SK-N-SH (cell line): ENCODE results near the gene CCR8. TPM values are rescaled to one million over a fixed set of nuclear protein-coding genes. Genes with fewer than 3 reads are reported as not detected.
A peak's percentile ranks its signal among the peaks of the same experiment; 100 is the strongest.

Source experiments
- CTCF ChIA-PET: fragments of 300-600, 350-600 bp; formaldehyde crosslinking; extraction: SDS; loops from one replicate; lab custom pipeline; 2021; lab: Yijun Ruan, JAX
- POLR2A ChIA-PET: fragments of 350-600 bp; sonication (Branson Sonifier 250); formaldehyde crosslinking; extraction: SDS; loops from one replicate; lab custom pipeline; 2020; ENCODE audit warnings: antibody characterized with exemption, inconsistent platforms; lab: Yijun Ruan, JAX
- DNase-seq: peaks from one replicate; pipeline ENCODE4 v3.0.0; 2012
- H2AFZ ChIP-seq: fragments of 200-600 bp; sonication (generic); 2 replicates; pipeline ENCODE4 v1.8.1; 2016; ENCODE audit warnings: antibody characterized with exemption, mild to moderate bottlenecking, low read depth
- H3F3A ChIP-seq: fragments of 200-600 bp; sonication (generic); replicated peaks from 2 replicates; pipeline ENCODE3; 2016; ENCODE audit warnings: antibody characterized with exemption, mild to moderate bottlenecking; ENCODE audit not compliant: insufficient read depth
- H3K27ac ChIP-seq, 2 experiments: fragments of 200-500 bp in 1 of 2; fragments of 200-600 bp in 1 of 2; sonication (Bioruptor generic) in 1 of 2; sonication (generic), shearing (Covaris generic) in 1 of 2; 2 replicates each; pipeline versions ENCODE4 v1.5.1 to v1.6.1; 2014 to 2016; ENCODE audit warnings: low read depth in 2 of 2, inconsistent platforms in 1 of 2, low read length in 1 of 2, mild to moderate bottlenecking in 1 of 2, mixed read lengths in 1 of 2
- H3K27me3 ChIP-seq: fragments of 200-600 bp; sonication (generic), shearing (Covaris generic); 2 replicates; pipeline ENCODE4 v1.6.1; 2016; ENCODE audit warnings: mixed run types; ENCODE audit not compliant: insufficient read depth
- H3K36me3 ChIP-seq, 2 experiments: fragments of 200-500 bp in 1 of 2; fragments of 200-600 bp in 1 of 2; sonication (Bioruptor generic) in 1 of 2; sonication (generic) in 1 of 2; replicated peaks in 1 of 2; 2 replicates each; pipeline versions ENCODE3 to v1.5.1; 2014 to 2016; ENCODE audit warnings: low read length in 1 of 2, mild to moderate bottlenecking in 1 of 2; ENCODE audit not compliant: insufficient read depth in 2 of 2, control insufficient read depth in 1 of 2
- H3K4me1 ChIP-seq, 2 experiments: fragments of 200-500 bp in 1 of 2; fragments of 200-600 bp in 1 of 2; sonication (Bioruptor generic) in 1 of 2; sonication (generic), shearing (Covaris generic) in 1 of 2; 2 replicates each; pipeline versions ENCODE4 v1.5.1 to v1.6.1; 2014 to 2016; ENCODE audit warnings: low read depth in 1 of 2, low read length in 1 of 2, mixed run types in 1 of 2; ENCODE audit not compliant: insufficient read depth in 2 of 2, control insufficient read depth in 1 of 2
- H3K4me2 ChIP-seq: fragments of 200-600 bp; sonication (generic), shearing (Covaris generic); 2 replicates; pipeline ENCODE4 v1.6.1; 2017; ENCODE audit warnings: mixed run types
- H3K4me3 ChIP-seq, 2 experiments: fragments of 200-500 bp in 1 of 2; fragments of 200-600 bp in 1 of 2; sonication (Bioruptor generic) in 1 of 2; sonication (generic), shearing (Covaris generic) in 1 of 2; 2 replicates each; pipeline versions ENCODE4 v1.5.1 to v1.8.1; 2014 to 2016; ENCODE audit warnings: low read depth in 2 of 2, inconsistent platforms in 1 of 2, low read length in 1 of 2, mild to moderate bottlenecking in 1 of 2, mixed read lengths in 1 of 2, moderate library complexity in 1 of 2
- H3K79me2 ChIP-seq: fragments of 200-600 bp; sonication (generic); 2 replicates; pipeline ENCODE4 v1.8.1; 2017; ENCODE audit warnings: mild to moderate bottlenecking; ENCODE audit not compliant: insufficient read depth
- H3K9ac ChIP-seq: fragments of 200-600 bp; sonication (generic); 2 replicates; pipeline ENCODE4 v1.6.1; 2017; ENCODE audit warnings: mixed run types
- H3K9me2 ChIP-seq: fragments of 200-600 bp; sonication (generic); 2 replicates; pipeline ENCODE4 v1.6.1; 2017; ENCODE audit warnings: mixed run types
- H3K9me3 ChIP-seq: fragments of 200-600 bp; sonication (generic); 2 replicates; pipeline ENCODE4 v1.6.1; 2017; ENCODE audit warnings: mixed run types, mild to moderate bottlenecking, moderate library complexity
- H4K20me1 ChIP-seq: fragments of 200-600 bp; sonication (generic); 2 replicates; pipeline ENCODE4 v1.6.1; 2017; ENCODE audit warnings: mild to moderate bottlenecking, mixed run types; ENCODE audit not compliant: insufficient read depth
- ELF1 ChIP-seq: IDR thresholded peaks from 2 replicates; pipeline ENCODE4 v1.4.0; 2012
- FOXM1 ChIP-seq: IDR thresholded peaks from 2 replicates; pipeline ENCODE4 v1.4.0; 2012; ENCODE audit warnings: low read depth, mild to moderate bottlenecking
- MXI1 ChIP-seq: IDR thresholded peaks from 2 replicates; pipeline ENCODE4 v1.6.1; 2012; ENCODE audit warnings: mild to moderate bottlenecking, low read depth, low read length, improper control_type of control experiment
- POLR2AphosphoS5 ChIP-seq: IDR thresholded peaks from 2 replicates; pipeline ENCODE4 v1.6.1; 2012; ENCODE audit warnings: low read depth, low read length
- RAD21 ChIP-seq: IDR thresholded peaks from 2 replicates; pipeline ENCODE4 v1.6.1; 2012; ENCODE audit warnings: mild to moderate bottlenecking, low read length
- RXRA ChIP-seq: IDR thresholded peaks from 2 replicates; pipeline ENCODE4 v1.4.0; 2012; ENCODE audit warnings: low read depth, mild to moderate bottlenecking, borderline replicate concordance
- SMC3 ChIP-seq: IDR thresholded peaks from 2 replicates; pipeline ENCODE4 v1.6.1; 2012; ENCODE audit warnings: low read depth, low read length, improper control_type of control experiment
- TAF1 ChIP-seq: IDR thresholded peaks from 2 replicates; pipeline ENCODE4 v1.6.1; 2012; ENCODE audit warnings: low read depth, mild to moderate bottlenecking, low read length, moderate library complexity, borderline replicate concordance
- WGBS: methylation state at CpG from one replicate; pipeline ENCODE4 v1.1.6; 2017; ENCODE audit warnings: low lambda C conversion rate; 5-methylcytosine and 5-hydroxymethylcytosine counted together
- polyA plus RNA-seq, 3 experiments: library from polyadenylated mRNA; depleted of rRNA; stranded (reverse); fragments of >200 nt; gene quantifications; 2 replicates each; pipeline ENCODE4 v1.2.3, GENCODE V29; 2012
- TF ChIP-seq, protein P1 (sequence below): fragments of 200-600 bp; sonication (generic); IDR thresholded peaks from 2 replicates; pipeline ENCODE4 v1.6.1; 2017; ENCODE audit warnings: antibody characterized with exemption, mild to moderate bottlenecking, moderate library complexity
- TF ChIP-seq, protein P2 (sequence below): IDR thresholded peaks from 2 replicates; pipeline ENCODE4 v1.6.1; 2012; ENCODE audit warnings: mild to moderate bottlenecking, low read depth, low read length, moderate library complexity
- TF ChIP-seq, protein P3 (sequence below): fragments of 150-350 bp; IDR thresholded peaks from 2 replicates; pipeline ENCODE4 v1.6.1; 2016; ENCODE audit warnings: mild to moderate bottlenecking, low read depth, low read length

CCR8 gene
- polyA plus RNA-seq, 1 of the 3 experiments (the other 2 are of a cell fraction) = not detected

DNA sequence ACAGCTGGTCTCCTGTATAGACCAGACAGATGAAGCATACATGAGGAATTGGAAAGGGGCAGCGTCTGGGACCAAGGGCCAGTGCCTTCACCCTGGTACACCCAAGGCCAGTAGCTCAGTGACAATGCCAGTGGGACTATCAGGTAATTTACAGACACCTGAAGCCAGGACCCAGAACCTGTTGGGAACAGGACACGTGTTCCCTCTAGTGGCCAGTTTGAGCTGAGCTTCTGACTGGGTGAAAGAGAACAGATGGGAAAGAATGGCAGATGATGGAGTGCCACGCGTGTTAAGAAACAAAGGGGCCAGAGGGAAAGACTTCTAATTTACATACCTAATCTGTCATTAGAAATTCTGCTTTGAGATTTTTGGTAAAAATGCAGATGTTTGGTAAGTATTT, 48.6 kb downstream of the CCR8 start:
- Histone ChIP-seq H3K27me3 (no peaks in the 10 kb centered on the region), H3K4me2 (no peak overlapping the region), H3F3A (peaks cover 6% of the 10 kb centered on the region), H3K9ac (no peak overlapping the region), H3K36me3 (no peaks in the 10 kb centered on the region), H3K9me3 (no peaks in the 10 kb centered on the region), H3K27ac (no peak overlapping the region), H3K4me3 (no peak overlapping the region), H4K20me1 (no peaks in the 10 kb centered on the region), H3K79me2 (peaks cover 3% of the 10 kb centered on the region; the same call in 1 of the 2 replicates), H3K4me1 (no peaks in the 10 kb centered on the region; a peak in 1 of 4 replicates), H2AFZ (no peak overlapping the region), H3K9me2 (no peaks in the 10 kb centered on the region)
- POLR2A ChIA-PET = interaction anchor here (1.1 kb wide), 1 partner anchor 29 kb away, joined by 3 read pairs; the partner anchor contains the start of gene RPSA
- CTCF ChIA-PET = interaction anchor here (0.7 to 2.0 kb wide), 13 partner anchors 12 to 188 kb away, joined by 3 to 21 read pairs (median 3); no protein-coding TSS in a partner anchor
- TF ChIP-seq ELF1 (no peak), MXI1 (no peak), RXRA (no peak), RAD21 (peak; percentile 52), TAF1 (no peak), SMC3 (peak; percentile 3; the same call in 1 of the 2 replicates), FOXM1 (no peak), POLR2AphosphoS5 (no peak)
- TF ChIP-seq, protein P1, sequence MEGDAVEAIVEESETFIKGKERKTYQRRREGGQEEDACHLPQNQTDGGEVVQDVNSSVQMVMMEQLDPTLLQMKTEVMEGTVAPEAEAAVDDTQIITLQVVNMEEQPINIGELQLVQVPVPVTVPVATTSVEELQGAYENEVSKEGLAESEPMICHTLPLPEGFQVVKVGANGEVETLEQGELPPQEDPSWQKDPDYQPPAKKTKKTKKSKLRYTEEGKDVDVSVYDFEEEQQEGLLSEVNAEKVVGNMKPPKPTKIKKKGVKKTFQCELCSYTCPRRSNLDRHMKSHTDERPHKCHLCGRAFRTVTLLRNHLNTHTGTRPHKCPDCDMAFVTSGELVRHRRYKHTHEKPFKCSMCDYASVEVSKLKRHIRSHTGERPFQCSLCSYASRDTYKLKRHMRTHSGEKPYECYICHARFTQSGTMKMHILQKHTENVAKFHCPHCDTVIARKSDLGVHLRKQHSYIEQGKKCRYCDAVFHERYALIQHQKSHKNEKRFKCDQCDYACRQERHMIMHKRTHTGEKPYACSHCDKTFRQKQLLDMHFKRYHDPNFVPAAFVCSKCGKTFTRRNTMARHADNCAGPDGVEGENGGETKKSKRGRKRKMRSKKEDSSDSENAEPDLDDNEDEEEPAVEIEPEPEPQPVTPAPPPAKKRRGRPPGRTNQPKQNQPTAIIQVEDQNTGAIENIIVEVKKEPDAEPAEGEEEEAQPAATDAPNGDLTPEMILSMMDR = peak; percentile 63
- TF ChIP-seq, protein P2, sequence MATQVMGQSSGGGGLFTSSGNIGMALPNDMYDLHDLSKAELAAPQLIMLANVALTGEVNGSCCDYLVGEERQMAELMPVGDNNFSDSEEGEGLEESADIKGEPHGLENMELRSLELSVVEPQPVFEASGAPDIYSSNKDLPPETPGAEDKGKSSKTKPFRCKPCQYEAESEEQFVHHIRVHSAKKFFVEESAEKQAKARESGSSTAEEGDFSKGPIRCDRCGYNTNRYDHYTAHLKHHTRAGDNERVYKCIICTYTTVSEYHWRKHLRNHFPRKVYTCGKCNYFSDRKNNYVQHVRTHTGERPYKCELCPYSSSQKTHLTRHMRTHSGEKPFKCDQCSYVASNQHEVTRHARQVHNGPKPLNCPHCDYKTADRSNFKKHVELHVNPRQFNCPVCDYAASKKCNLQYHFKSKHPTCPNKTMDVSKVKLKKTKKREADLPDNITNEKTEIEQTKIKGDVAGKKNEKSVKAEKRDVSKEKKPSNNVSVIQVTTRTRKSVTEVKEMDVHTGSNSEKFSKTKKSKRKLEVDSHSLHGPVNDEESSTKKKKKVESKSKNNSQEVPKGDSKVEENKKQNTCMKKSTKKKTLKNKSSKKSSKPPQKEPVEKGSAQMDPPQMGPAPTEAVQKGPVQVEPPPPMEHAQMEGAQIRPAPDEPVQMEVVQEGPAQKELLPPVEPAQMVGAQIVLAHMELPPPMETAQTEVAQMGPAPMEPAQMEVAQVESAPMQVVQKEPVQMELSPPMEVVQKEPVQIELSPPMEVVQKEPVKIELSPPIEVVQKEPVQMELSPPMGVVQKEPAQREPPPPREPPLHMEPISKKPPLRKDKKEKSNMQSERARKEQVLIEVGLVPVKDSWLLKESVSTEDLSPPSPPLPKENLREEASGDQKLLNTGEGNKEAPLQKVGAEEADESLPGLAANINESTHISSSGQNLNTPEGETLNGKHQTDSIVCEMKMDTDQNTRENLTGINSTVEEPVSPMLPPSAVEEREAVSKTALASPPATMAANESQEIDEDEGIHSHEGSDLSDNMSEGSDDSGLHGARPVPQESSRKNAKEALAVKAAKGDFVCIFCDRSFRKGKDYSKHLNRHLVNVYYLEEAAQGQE = no peak
- TF ChIP-seq, protein P3, sequence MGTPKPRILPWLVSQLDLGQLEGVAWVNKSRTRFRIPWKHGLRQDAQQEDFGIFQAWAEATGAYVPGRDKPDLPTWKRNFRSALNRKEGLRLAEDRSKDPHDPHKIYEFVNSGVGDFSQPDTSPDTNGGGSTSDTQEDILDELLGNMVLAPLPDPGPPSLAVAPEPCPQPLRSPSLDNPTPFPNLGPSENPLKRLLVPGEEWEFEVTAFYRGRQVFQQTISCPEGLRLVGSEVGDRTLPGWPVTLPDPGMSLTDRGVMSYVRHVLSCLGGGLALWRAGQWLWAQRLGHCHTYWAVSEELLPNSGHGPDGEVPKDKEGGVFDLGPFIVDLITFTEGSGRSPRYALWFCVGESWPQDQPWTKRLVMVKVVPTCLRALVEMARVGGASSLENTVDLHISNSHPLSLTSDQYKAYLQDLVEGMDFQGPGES = no peak
- 21% methylated on average over 4 of the region's 4 CpGs for WGBS
- DNase-seq = peak; percentile 55
